Measurements from ENCODE around the gene RTF2. TPM values are rescaled to one million over a fixed set of nuclear protein-coding genes. Genes with fewer than 3 reads are reported as not detected.

RTF2 gene
- total and polyA plus RNA-seq, 2 experiments from 2014 or later, result 141 to 257 TPM

- Histone ChIP-seq H2AFZ (0 out of 2 replicates have a peak overlapping the region, but pooled peaks have one; percentile 13), H3K36me3 (ENCODE audit: low read depth) (no peaks in the 10 kb centered on the region), H3K27me3 (replicated peaks; ENCODE audit: insufficient read depth) (no peaks in the 10 kb centered on the region), H3K27ac (peak overlapping the region; percentile 77), H3F3A (ENCODE audit: insufficient read depth) (peaks cover 59% of the 10 kb centered on the region), H3K9me2 (ENCODE audit: insufficient read depth) (no peaks in the 10 kb centered on the region), H3K4me2 (ENCODE audit: unreplicated experiment) (peak overlapping the region; percentile 37), H3K9ac (peak overlapping the region; percentile 37; the same call in 1 of the 2 replicates), H3K79me2 (ENCODE audit: insufficient read depth) (peaks cover 50% of the 10 kb centered on the region), H4K20me1 (ENCODE audit: insufficient read depth) (no peaks in the 10 kb centered on the region), H3K9me3 (ENCODE audit: low read depth) (no peaks in the 10 kb centered on the region), H3K4me1 (ENCODE audit: insufficient read depth) (peaks cover 60% of the 10 kb centered on the region), H3K4me3 (no peak overlapping the region)
- DNase-seq, result peak; percentile 24
- 63 to 70% methylated on average over 4 of the region's 4 CpGs for WGBS, 2 experiments (ENCODE audit: low coverage in 1 of 2, low lambda C conversion rate in 2 of 2, missing lambda C conversion rate in 2 of 2)
- no peak for TF ChIP-seq EZH2phosphoT487 (IDR thresholded peaks at IDR 0.05; ENCODE audit: insufficient read depth, low read depth)
- no peak for TF ChIP-seq EZH2 (IDR thresholded peaks at IDR 0.05; ENCODE audit: insufficient read depth, poor library complexity, severe bottlenecking)
- in situ Hi-C loops (cut with MboI), result no loop called here
These were observed 45.6 kb upstream of the RTF2 start for GRCh38 chr20:56422824-56423189.

- Histone ChIP-seq H3K4me3 (no peak overlapping the region), H3K79me2 (ENCODE audit: insufficient read depth) (peaks cover 54% of the 10 kb centered on the region), H3K9me3 (ENCODE audit: low read depth) (no peaks in the 10 kb centered on the region), H3K27ac (peak overlapping the region; percentile 77), H3K4me1 (ENCODE audit: insufficient read depth) (peaks cover 60% of the 10 kb centered on the region), H2AFZ (0 out of 2 replicates have a peak overlapping the region, but pooled peaks have one; percentile 13), H3K36me3 (ENCODE audit: low read depth) (no peaks in the 10 kb centered on the region), H3K4me2 (ENCODE audit: unreplicated experiment) (peak overlapping the region; percentile 37), H3K27me3 (replicated peaks; ENCODE audit: insufficient read depth) (no peaks in the 10 kb centered on the region), H4K20me1 (ENCODE audit: insufficient read depth) (no peaks in the 10 kb centered on the region), H3K9me2 (ENCODE audit: insufficient read depth) (no peaks in the 10 kb centered on the region), H3F3A (ENCODE audit: insufficient read depth) (peaks cover 59% of the 10 kb centered on the region), H3K9ac (peak overlapping the region; percentile 37; the same call in 1 of the 2 replicates)
- WGBS, 2 experiments (ENCODE audit: low coverage in 1 of 2, low lambda C conversion rate in 2 of 2, missing lambda C conversion rate in 2 of 2), result 81 to 82% methylated on average over 1 of the region's 1 CpG
- TF ChIP-seq EZH2 (IDR thresholded peaks at IDR 0.05; ENCODE audit: insufficient read depth, poor library complexity, severe bottlenecking) (no peak), EZH2phosphoT487 (IDR thresholded peaks at IDR 0.05; ENCODE audit: insufficient read depth, low read depth) (no peak)
- no peak for DNase-seq
- in situ Hi-C loops (cut with MboI), result no loop called here
These were observed 45.2 kb upstream of the RTF2 start for GRCh38 chr20:56423211-56423610.

GRCh38 chr20:56423886-56424285 lies 44.5 kb upstream of the RTF2 start:
- DNase-seq, result no peak
- Histone ChIP-seq H3K9ac (0 out of 2 replicates have a peak overlapping the region, but pooled peaks have one; percentile 13), H3K4me2 (ENCODE audit: unreplicated experiment) (peak overlapping the region; percentile 37), H3K27me3 (replicated peaks; ENCODE audit: insufficient read depth) (no peaks in the 10 kb centered on the region), H3K9me3 (ENCODE audit: low read depth) (no peaks in the 10 kb centered on the region), H2AFZ (0 out of 2 replicates have a peak overlapping the region, but pooled peaks have one; percentile 6), H3K36me3 (ENCODE audit: low read depth) (no peaks in the 10 kb centered on the region), H3F3A (ENCODE audit: insufficient read depth) (peaks cover 59% of the 10 kb centered on the region), H3K9me2 (ENCODE audit: insufficient read depth) (no peaks in the 10 kb centered on the region), H3K79me2 (ENCODE audit: insufficient read depth) (peaks cover 59% of the 10 kb centered on the region), H3K27ac (peak overlapping the region; percentile 77), H4K20me1 (ENCODE audit: insufficient read depth) (no peaks in the 10 kb centered on the region), H3K4me3 (0 out of 2 replicates have a peak overlapping the region, but pooled peaks have one; percentile 0), H3K4me1 (ENCODE audit: insufficient read depth) (peaks cover 59% of the 10 kb centered on the region)
- TF ChIP-seq EZH2phosphoT487 (IDR thresholded peaks at IDR 0.05; ENCODE audit: insufficient read depth, low read depth) (no peak), EZH2 (IDR thresholded peaks at IDR 0.05; ENCODE audit: insufficient read depth, poor library complexity, severe bottlenecking) (no peak)
- 0 to 8% methylated on average over 1 of the region's 1 CpG for WGBS, 2 experiments (ENCODE audit: low coverage in 1 of 2, low lambda C conversion rate in 2 of 2, missing lambda C conversion rate in 2 of 2)
- in situ Hi-C loops (cut with MboI), result no loop called here

- no peak overlapping the region for H2AFZ ChIP-seq
- peaks cover 63% of the 10 kb centered on the region for H3K4me1 ChIP-seq (ENCODE audit: insufficient read depth)
- peaks cover 61% of the 10 kb centered on the region for H3F3A ChIP-seq (ENCODE audit: insufficient read depth)
- 75 to 93% methylated on average over 1 of the region's 1 CpG for WGBS, 2 experiments (ENCODE audit: low coverage in 1 of 2, low lambda C conversion rate in 2 of 2, missing lambda C conversion rate in 2 of 2)
- no peaks in the 10 kb centered on the region for H4K20me1 ChIP-seq (ENCODE audit: insufficient read depth)
- H3K27ac ChIP-seq, result no peak overlapping the region
- no peak for TF ChIP-seq EZH2 (IDR thresholded peaks at IDR 0.05; ENCODE audit: insufficient read depth, poor library complexity, severe bottlenecking)
- TF ChIP-seq EZH2phosphoT487 (IDR thresholded peaks at IDR 0.05; ENCODE audit: insufficient read depth, low read depth), result no peak
- H3K9me2 ChIP-seq (ENCODE audit: insufficient read depth), result no peaks in the 10 kb centered on the region
- no peaks in the 10 kb centered on the region for H3K27me3 ChIP-seq (replicated peaks; ENCODE audit: insufficient read depth)
- H3K79me2 ChIP-seq (ENCODE audit: insufficient read depth), result peaks cover 56% of the 10 kb centered on the region
- no peaks in the 10 kb centered on the region for H3K9me3 ChIP-seq (ENCODE audit: low read depth)
- H3K4me3 ChIP-seq, result no peak overlapping the region
- H3K4me2 ChIP-seq (ENCODE audit: unreplicated experiment), result no peak overlapping the region
- no peak for DNase-seq
- in situ Hi-C loops (cut with MboI), result no loop called here
- H3K36me3 ChIP-seq (ENCODE audit: low read depth), result no peaks in the 10 kb centered on the region
- H3K9ac ChIP-seq, result no peak overlapping the region
These were observed 43.5 kb upstream of the RTF2 start for GRCh38 chr20:56424931-56425330.
